Measurements from ENCODE around the gene OPTC.

Gene OPTC

DNA sequence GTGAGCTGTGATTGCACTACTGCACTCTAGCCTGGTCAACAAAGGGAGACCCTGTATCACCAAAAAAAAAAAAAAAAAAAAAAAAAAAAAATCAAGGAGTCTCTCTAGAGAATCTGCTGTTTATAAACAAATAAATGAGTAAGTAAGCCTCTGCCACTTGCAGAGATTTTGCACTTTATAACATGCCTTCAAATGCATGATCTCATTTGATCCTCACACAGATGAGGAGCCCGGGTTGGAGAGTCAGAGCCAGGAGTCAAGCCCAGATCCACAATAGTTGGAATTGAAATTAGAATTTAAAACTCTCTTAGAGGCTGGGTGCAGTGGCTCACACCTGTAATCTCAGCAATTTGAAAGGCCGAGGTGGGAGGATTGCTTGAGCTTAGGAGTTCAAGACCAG, 14.3 kb upstream of the OPTC start:
- peaks cover 2% of the 10 kb centered on the region for H3K9me3 ChIP-seq (ENCODE audit: severe bottlenecking)
- H3K27me3 ChIP-seq (ENCODE audit: insufficient read depth, low read depth, severe bottlenecking) = no peaks in the 10 kb centered on the region
- no peak overlapping the region for H3K4me3 ChIP-seq (ENCODE audit: low read depth, low read length)
- H3K36me3 ChIP-seq = no peaks in the 10 kb centered on the region
- no peak overlapping the region for H3K27ac ChIP-seq
- TF ChIP-seq, protein P1, sequence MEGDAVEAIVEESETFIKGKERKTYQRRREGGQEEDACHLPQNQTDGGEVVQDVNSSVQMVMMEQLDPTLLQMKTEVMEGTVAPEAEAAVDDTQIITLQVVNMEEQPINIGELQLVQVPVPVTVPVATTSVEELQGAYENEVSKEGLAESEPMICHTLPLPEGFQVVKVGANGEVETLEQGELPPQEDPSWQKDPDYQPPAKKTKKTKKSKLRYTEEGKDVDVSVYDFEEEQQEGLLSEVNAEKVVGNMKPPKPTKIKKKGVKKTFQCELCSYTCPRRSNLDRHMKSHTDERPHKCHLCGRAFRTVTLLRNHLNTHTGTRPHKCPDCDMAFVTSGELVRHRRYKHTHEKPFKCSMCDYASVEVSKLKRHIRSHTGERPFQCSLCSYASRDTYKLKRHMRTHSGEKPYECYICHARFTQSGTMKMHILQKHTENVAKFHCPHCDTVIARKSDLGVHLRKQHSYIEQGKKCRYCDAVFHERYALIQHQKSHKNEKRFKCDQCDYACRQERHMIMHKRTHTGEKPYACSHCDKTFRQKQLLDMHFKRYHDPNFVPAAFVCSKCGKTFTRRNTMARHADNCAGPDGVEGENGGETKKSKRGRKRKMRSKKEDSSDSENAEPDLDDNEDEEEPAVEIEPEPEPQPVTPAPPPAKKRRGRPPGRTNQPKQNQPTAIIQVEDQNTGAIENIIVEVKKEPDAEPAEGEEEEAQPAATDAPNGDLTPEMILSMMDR (IDR thresholded peaks at IDR 0.05; ENCODE audit: low read depth, low read length) = no peak
- DNase-seq = no peak

DNA sequence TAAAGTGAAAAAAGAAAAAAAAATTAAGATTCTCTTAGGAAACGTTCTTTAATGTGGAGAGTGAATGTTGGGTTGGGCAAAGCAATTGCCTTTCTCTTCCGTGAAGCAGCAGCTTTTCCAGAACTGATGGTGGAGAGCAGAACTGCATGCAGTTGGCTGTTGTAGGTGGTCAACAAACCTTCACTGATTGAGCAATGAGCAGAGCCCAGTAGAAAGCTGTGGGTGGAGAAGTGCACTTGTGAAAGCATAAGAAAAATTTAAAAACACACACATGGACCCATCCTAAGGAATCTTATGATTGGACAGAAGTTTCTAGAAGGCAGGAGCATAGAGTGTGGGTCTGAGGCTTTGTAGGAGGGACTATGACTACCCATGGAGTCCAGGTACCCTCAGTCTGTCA, 13.9 kb upstream of the OPTC start:
- H3K27me3 ChIP-seq (ENCODE audit: insufficient read depth, low read depth, severe bottlenecking) = no peaks in the 10 kb centered on the region
- TF ChIP-seq, protein P1 (IDR thresholded peaks at IDR 0.05; ENCODE audit: low read depth, low read length) = no peak
- no peak overlapping the region for H3K27ac ChIP-seq
- H3K4me3 ChIP-seq (ENCODE audit: low read depth, low read length) = no peak overlapping the region
- no peak for DNase-seq
- peaks cover 2% of the 10 kb centered on the region for H3K9me3 ChIP-seq (ENCODE audit: severe bottlenecking)
- no peaks in the 10 kb centered on the region for H3K36me3 ChIP-seq

DNA sequence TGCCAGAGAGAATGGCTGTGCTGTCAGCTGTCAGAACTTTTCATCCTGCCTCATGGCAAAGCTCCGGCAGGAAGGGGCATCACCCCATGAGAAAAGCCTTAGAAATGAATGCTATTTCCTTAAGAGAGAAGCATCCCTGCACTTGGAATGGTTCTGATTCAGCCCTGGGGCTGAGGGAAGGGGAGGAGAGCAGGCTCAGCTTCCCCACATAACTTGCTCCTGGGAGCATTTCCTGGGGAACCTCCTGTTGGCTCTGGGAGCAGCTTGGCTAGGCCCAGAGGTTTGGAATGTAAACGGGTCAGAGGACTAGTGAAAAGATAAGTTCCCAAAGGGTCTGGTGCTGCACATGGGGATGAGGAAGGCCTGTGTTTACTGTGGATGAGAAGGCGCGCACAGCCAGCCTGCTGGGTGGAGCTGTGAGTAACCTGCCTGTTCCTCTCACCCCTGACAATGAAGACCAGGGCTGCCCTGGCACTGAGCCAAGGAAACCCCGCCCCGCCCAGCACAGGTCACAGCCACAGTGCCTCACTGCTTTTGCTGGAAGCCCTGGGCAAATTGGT, 13.3 kb upstream of the OPTC start:
- Histone ChIP-seq H3K36me3 (no peaks in the 10 kb centered on the region), H3K9me3 (ENCODE audit: severe bottlenecking) (peaks cover 2% of the 10 kb centered on the region), H3K27ac (no peak overlapping the region), H3K27me3 (ENCODE audit: insufficient read depth, low read depth, severe bottlenecking) (no peaks in the 10 kb centered on the region), H3K4me3 (ENCODE audit: low read depth, low read length) (no peak overlapping the region)
- DNase-seq = peak; percentile 54
- TF ChIP-seq, protein P1 (IDR thresholded peaks at IDR 0.05; ENCODE audit: low read depth, low read length) = no peak

DNA sequence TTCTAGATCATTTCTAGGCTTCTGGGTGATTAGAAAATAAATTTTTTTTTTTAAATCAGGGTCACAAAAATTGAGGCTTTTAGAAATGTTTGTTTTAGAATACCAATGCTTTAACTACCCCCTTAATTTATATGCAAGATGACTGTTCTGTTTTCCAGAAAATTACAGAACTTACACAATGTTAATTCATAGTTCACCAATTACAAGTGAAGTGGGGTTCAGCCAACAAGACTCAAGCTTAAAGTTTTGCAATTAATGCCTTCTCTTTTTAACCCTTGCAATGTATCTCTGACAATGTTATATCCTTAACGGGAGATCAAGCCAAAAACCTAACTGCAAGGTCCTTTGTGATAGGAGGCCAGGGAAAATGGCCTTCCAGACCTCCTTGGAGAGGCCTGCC, 12.8 kb upstream of the OPTC start:
- no peak overlapping the region for H3K27ac ChIP-seq
- no peak for DNase-seq

DNA sequence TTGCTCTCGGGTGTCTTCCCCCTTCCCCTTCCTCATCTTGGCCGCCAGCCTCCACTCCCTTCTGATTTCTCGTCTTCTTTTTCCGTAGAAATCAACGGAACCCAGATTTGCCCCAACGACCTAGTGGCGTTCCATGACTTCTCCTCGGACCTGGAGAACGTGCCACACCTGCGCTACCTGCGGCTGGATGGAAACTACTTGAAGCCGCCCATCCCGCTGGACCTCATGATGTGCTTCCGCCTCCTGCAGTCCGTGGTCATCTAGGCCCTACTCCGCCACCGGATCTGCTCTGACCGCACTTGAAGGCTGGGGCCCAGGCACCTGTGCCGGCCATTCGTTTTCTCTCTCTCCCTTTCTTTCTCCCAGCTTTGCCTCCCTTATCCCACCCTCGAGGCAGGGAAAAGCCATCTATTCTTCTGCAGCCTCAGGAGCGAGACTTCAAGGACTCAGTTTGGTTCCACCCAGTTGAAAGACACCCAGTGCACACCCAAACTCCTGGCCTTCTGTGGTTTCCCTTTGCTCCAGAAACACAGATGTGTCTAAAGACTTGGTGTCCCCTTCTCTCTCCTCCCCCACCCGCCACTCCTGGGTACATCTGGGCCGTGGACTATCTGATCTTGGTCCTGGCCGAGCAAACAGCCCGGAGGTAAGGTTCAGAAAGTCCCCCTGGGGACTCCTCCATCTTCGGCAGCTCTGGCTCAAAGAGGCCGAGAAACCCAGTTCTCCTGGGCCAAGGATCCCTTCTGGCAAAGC, 7.2 kb upstream of the OPTC start:
- peak overlapping the region; percentile 87 for H3K27ac ChIP-seq
- peaks cover 2% of the 10 kb centered on the region for H3K9me3 ChIP-seq (ENCODE audit: severe bottlenecking)
- no peaks in the 10 kb centered on the region for H3K27me3 ChIP-seq (ENCODE audit: insufficient read depth, low read depth, severe bottlenecking)
- no peaks in the 10 kb centered on the region for H3K36me3 ChIP-seq
- DNase-seq = no peak
- TF ChIP-seq, protein P1 (IDR thresholded peaks at IDR 0.05; ENCODE audit: low read depth, low read length) = no peak
- H3K4me3 ChIP-seq (ENCODE audit: low read depth, low read length) = peak overlapping the region; percentile 54

More for the DNA sequence above, 12.8 kb upstream of the OPTC start:
- no peaks in the 10 kb centered on the region for H3K27me3 ChIP-seq (ENCODE audit: insufficient read depth, low read depth, severe bottlenecking)
- H3K4me3 ChIP-seq (ENCODE audit: low read depth, low read length) = no peak overlapping the region
- peaks cover 2% of the 10 kb centered on the region for H3K9me3 ChIP-seq (ENCODE audit: severe bottlenecking)
- TF ChIP-seq, protein P1 (IDR thresholded peaks at IDR 0.05; ENCODE audit: low read depth, low read length) = no peak
- H3K36me3 ChIP-seq = no peaks in the 10 kb centered on the region

Data from WERI-Rb-1 (cell line).